ENCODE measurements around the gene SYNE4.

- TF ChIP-seq CTCF (IDR thresholded peaks at IDR 0.05) = no peak
- TF ChIP-seq POLR2A (IDR thresholded peaks at IDR 0.05) = no peak
These were observed 45.1 kb downstream of the SYNE4 start for GRCh38 chr19:35963514-35963913.
